Hematopoietic multipotent progenitor cell (in vitro differentiated cells): Measurements from ENCODE around the gene SLC35F4. TPM values are rescaled to one million over a fixed set of nuclear protein-coding genes. Genes with fewer than 3 reads are reported as not detected.
"Not testable (repeated sequence)": the region's sequence is repeated elsewhere in the genome, so short reads cannot be mapped to it uniquely, and the experiment has no call there.

Source experiments
- DNase-seq, 3 donors: peaks; one replicate each; pipeline ENCODE4 v3.0.0-alpha.2; 2011 to 2015; ENCODE audit warnings: low read depth in 2 of 3, low spot score in 2 of 3
- total RNA-seq: library from RNA; depleted of rRNA; stranded (reverse); fragments of >200 nt; gene quantifications from one replicate; pipeline ENCODE4 v1.2.3, GENCODE V29; 2012

The SLC35F4 gene
- total RNA-seq = not detected

GRCh38 chr14:57865403-57866198, at the start of gene SLC35F4:
Gene SLC35F4, minus strand, starts transcription at chr14:57866092.
- peak in 1 of 3 donors; percentile 11 for DNase-seq

GRCh38 chr14:57909626-57910025, 43.7 kb upstream of the SLC35F4 start:
- no peak for DNase-seq

- DNase-seq = no peak
These were observed 38.1 kb upstream of the SLC35F4 start for GRCh38 chr14:57903954-57904353.

- DNase-seq = no peak
These were observed 33.1 kb upstream of the SLC35F4 start for GRCh38 chr14:57898837-57899572.

GRCh38 chr14:57897144-57897748, 31.4 kb upstream of the SLC35F4 start:
- DNase-seq = no peak

- no peak for DNase-seq
These were observed 23.4 kb upstream of the SLC35F4 start for GRCh38 chr14:57889245-57889644.

- DNase-seq = no peak
These were observed 18.3 kb upstream of the SLC35F4 start for GRCh38 chr14:57884175-57884574.

GRCh38 chr14:57883061-57883460, 17.2 kb upstream of the SLC35F4 start:
- no peak for DNase-seq

- no peak for DNase-seq
These were observed 13.6 kb upstream of the SLC35F4 start for GRCh38 chr14:57879516-57879915.

GRCh38 chr14:57875985-57876384, 10.1 kb upstream of the SLC35F4 start:
- no peak for DNase-seq

- no peak for DNase-seq
These were observed 9.4 kb upstream of the SLC35F4 start for GRCh38 chr14:57875296-57875695.

- peak in 1 of 3 donors; percentile 16 for DNase-seq
These were observed 5.7 kb upstream of the SLC35F4 start for GRCh38 chr14:57871459-57872080.

- no peak for DNase-seq
These were observed 5.0 kb upstream of the SLC35F4 start for GRCh38 chr14:57870686-57871457.

GRCh38 chr14:57869617-57870016, 3.7 kb upstream of the SLC35F4 start:
- DNase-seq = no peak

- DNase-seq = no peak
These were observed 360 bp upstream of the SLC35F4 start for GRCh38 chr14:57866199-57866705.

- DNase-seq = no peak
These were observed 858 bp downstream of the SLC35F4 start for GRCh38 chr14:57865066-57865402.

- DNase-seq = no peak
These were observed 1.2 kb downstream of the SLC35F4 start for GRCh38 chr14:57864659-57865058.

GRCh38 chr14:57863471-57863870, 2.4 kb downstream of the SLC35F4 start:
- no peak for DNase-seq

- DNase-seq = not testable (repeated sequence)
These were observed 10.2 kb downstream of the SLC35F4 start for GRCh38 chr14:57855666-57856065.

- no peak for DNase-seq
These were observed 11.3 kb downstream of the SLC35F4 start for GRCh38 chr14:57854571-57854970.
